Tibial nerve (tissue), 4 donors: ENCODE data around the gene NT5C2.

ENCODE experiments used
- EP300 ChIP-seq, 2 donors: sonication (generic); formaldehyde crosslinking; IDR thresholded peaks; one replicate each; pipeline ENCODE4 v1.6.1; 2017; ENCODE audit warnings: antibody characterized with exemption in 2 of 2, mild to moderate bottlenecking in 1 of 2
- POLR2A ChIP-seq, 2 donors: fragments of 450-650 bp; IDR thresholded peaks; one replicate each; pipeline ENCODE4 v1.6.1; 2017; ENCODE audit warnings: antibody characterized with exemption in 2 of 2, mild to moderate bottlenecking in 2 of 2, moderate library complexity in 2 of 2
- TF ChIP-seq, protein P1 (sequence below), 5 experiments: fragments of 200-600 bp in 3 of 5; fragments of 450-650 bp in 2 of 5; sonication (generic) in 3 of 5; IDR thresholded peaks; one replicate each; pipeline ENCODE4 v1.5.1; 2016 to 2019; ENCODE audit warnings: antibody characterized with exemption in 5 of 5, mild to moderate bottlenecking in 3 of 5, moderate library complexity in 2 of 5

DNA sequence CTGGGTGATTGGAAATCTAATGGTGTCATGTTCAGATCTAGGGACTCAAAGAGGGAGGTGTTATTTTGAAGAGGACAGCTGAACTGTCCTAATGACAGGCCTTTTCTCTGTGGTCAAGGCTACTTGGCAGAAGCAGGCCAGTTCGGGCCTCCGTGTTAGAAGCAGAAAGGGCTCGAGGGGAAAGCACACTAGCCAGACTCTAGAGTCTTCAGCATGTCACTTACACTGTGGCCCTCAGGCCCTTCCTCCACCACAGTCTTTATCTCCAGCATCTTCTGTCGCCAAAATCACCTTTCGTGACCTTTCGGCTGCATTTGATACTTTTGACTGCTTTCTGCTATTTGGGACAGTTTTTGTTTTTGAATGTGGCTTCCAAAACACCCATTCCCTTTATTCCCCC lies 151.7 kb downstream of the NT5C2 start:
- TF ChIP-seq, protein P1, sequence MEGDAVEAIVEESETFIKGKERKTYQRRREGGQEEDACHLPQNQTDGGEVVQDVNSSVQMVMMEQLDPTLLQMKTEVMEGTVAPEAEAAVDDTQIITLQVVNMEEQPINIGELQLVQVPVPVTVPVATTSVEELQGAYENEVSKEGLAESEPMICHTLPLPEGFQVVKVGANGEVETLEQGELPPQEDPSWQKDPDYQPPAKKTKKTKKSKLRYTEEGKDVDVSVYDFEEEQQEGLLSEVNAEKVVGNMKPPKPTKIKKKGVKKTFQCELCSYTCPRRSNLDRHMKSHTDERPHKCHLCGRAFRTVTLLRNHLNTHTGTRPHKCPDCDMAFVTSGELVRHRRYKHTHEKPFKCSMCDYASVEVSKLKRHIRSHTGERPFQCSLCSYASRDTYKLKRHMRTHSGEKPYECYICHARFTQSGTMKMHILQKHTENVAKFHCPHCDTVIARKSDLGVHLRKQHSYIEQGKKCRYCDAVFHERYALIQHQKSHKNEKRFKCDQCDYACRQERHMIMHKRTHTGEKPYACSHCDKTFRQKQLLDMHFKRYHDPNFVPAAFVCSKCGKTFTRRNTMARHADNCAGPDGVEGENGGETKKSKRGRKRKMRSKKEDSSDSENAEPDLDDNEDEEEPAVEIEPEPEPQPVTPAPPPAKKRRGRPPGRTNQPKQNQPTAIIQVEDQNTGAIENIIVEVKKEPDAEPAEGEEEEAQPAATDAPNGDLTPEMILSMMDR (IDR thresholded peaks at IDR 0.05) = no peak
- TF ChIP-seq POLR2A (IDR thresholded peaks at IDR 0.05) (no peak), EP300 (IDR thresholded peaks at IDR 0.05) (no peak)
